ENCODE measurements around the gene TRIM52. TPM values are rescaled to one million over a fixed set of nuclear protein-coding genes. Genes with fewer than 3 reads are reported as not detected.

TRIM52 gene
- total and polyA plus RNA-seq, 9 of the 15 experiments (the other 6 are each of a cell fraction or from before 2014, with no cell fraction given): 3.3 to 21.9 (median 13.5) TPM

DNA sequence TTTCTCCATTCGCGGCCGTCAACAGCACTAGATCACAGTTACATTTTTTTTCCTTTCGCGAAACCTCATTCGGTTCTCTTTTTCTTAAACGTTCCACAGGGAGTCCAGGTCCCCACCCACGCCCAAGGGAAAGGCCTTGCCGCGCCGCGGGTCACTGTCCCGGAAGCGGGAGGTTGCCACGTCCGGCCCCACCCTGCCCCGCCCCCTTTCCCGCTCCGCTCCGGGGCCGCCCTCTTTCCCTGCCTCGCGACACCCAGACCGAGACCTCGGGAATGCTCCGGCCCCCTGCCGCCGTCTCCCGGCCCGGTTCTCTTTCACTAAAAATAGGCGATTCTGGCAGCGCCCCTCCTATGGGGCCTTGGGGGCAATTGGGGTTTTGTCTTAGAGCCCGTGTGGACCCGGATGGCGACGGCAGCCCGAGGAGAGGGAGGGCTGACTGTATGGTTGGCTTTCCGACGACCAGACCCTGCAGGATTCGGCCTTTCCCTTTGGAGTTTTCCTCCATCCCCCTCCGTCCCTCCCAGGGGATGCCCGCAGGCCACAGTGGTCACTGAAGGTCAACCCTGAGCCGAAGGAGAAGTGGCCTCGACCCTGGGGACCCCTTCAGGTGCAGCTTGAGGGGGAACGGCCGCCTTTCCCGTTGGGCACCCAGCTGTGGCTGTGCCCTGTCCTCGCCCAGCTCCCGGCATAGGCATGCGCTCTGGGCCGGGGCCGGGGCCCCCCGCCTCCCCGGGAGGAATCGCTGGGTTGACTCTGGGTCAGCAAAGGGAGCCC, 14.5 kb downstream of the TRIM52 start (continued):
- TF ChIP-seq, protein P1, sequence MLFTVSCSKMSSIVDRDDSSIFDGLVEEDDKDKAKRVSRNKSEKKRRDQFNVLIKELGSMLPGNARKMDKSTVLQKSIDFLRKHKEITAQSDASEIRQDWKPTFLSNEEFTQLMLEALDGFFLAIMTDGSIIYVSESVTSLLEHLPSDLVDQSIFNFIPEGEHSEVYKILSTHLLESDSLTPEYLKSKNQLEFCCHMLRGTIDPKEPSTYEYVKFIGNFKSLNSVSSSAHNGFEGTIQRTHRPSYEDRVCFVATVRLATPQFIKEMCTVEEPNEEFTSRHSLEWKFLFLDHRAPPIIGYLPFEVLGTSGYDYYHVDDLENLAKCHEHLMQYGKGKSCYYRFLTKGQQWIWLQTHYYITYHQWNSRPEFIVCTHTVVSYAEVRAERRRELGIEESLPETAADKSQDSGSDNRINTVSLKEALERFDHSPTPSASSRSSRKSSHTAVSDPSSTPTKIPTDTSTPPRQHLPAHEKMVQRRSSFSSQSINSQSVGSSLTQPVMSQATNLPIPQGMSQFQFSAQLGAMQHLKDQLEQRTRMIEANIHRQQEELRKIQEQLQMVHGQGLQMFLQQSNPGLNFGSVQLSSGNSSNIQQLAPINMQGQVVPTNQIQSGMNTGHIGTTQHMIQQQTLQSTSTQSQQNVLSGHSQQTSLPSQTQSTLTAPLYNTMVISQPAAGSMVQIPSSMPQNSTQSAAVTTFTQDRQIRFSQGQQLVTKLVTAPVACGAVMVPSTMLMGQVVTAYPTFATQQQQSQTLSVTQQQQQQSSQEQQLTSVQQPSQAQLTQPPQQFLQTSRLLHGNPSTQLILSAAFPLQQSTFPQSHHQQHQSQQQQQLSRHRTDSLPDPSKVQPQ (CRISPR knock-in tag; IDR thresholded peaks at IDR 0.05; ENCODE audit: borderline replicate concordance): no peak
- no peak for TF ChIP-seq NR2C2 (CRISPR knock-in tag; IDR thresholded peaks at IDR 0.05)
- TF ChIP-seq NR2C2 (tag; IDR thresholded peaks at IDR 0.05): peak; percentile 88
- TF ChIP-seq XRCC3 (IDR thresholded peaks at IDR 0.05): no peak
- no peak for TF ChIP-seq PCBP1 (IDR thresholded peaks at IDR 0.05; ENCODE audit: low read depth, low read length, poor library complexity, severe bottlenecking)
- no peak for TF ChIP-seq THRB (CRISPR knock-in tag; conservative IDR thresholded peaks at IDR 0.05)
- TF ChIP-seq, protein P2, sequence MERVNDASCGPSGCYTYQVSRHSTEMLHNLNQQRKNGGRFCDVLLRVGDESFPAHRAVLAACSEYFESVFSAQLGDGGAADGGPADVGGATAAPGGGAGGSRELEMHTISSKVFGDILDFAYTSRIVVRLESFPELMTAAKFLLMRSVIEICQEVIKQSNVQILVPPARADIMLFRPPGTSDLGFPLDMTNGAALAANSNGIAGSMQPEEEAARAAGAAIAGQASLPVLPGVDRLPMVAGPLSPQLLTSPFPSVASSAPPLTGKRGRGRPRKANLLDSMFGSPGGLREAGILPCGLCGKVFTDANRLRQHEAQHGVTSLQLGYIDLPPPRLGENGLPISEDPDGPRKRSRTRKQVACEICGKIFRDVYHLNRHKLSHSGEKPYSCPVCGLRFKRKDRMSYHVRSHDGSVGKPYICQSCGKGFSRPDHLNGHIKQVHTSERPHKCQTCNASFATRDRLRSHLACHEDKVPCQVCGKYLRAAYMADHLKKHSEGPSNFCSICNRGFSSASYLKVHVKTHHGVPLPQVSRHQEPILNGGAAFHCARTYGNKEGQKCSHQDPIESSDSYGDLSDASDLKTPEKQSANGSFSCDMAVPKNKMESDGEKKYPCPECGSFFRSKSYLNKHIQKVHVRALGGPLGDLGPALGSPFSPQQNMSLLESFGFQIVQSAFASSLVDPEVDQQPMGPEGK (CRISPR knock-in tag; IDR thresholded peaks at IDR 0.05; ENCODE audit: borderline replicate concordance): no peak
- no peak for TF ChIP-seq THAP12 (CRISPR knock-in tag; IDR thresholded peaks at IDR 0.05)
- TF ChIP-seq ZNF23 (CRISPR knock-in tag; IDR thresholded peaks at IDR 0.05): no peak
- TF ChIP-seq TAF7 (tag; IDR thresholded peaks at IDR 0.05): peak; percentile 80; the same call in 1 of the 2 replicates
- no peak for TF ChIP-seq ZKSCAN8 (CRISPR knock-in tag; IDR thresholded peaks at IDR 0.05)
- TF ChIP-seq, protein P3, sequence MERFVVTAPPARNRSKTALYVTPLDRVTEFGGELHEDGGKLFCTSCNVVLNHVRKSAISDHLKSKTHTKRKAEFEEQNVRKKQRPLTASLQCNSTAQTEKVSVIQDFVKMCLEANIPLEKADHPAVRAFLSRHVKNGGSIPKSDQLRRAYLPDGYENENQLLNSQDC (CRISPR knock-in tag; IDR thresholded peaks at IDR 0.05): no peak
- no peak for TF ChIP-seq STAT5A (IDR thresholded peaks at IDR 0.05; ENCODE audit: borderline replicate concordance, low read length)
- TF ChIP-seq, protein P4, sequence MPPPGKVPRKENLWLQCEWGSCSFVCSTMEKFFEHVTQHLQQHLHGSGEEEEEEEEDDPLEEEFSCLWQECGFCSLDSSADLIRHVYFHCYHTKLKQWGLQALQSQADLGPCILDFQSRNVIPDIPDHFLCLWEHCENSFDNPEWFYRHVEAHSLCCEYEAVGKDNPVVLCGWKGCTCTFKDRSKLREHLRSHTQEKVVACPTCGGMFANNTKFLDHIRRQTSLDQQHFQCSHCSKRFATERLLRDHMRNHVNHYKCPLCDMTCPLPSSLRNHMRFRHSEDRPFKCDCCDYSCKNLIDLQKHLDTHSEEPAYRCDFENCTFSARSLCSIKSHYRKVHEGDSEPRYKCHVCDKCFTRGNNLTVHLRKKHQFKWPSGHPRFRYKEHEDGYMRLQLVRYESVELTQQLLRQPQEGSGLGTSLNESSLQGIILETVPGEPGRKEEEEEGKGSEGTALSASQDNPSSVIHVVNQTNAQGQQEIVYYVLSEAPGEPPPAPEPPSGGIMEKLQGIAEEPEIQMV (tag; conservative IDR thresholded peaks at IDR 0.05; ENCODE audit: low read depth): no peak
- no peak for TF ChIP-seq NEUROD1 (IDR thresholded peaks at IDR 0.05; ENCODE audit: borderline replicate concordance, low read depth, low read length, partially characterized antibody)
- no peak for TF ChIP-seq NONO (IDR thresholded peaks at IDR 0.05; ENCODE audit: low read depth in 2 of 2, low read length in 1 of 2)
